ENCODE results near the gene WBP2. TPM values are rescaled to one million over a fixed set of nuclear protein-coding genes. Genes with fewer than 3 reads are reported as not detected.

WBP2 gene
- total and polyA plus RNA-seq, 9 of the 15 experiments (the other 6 are each of a cell fraction or from before 2014, with no cell fraction given) = 2.2 to 74.3 (median 20.0) TPM

DNA sequence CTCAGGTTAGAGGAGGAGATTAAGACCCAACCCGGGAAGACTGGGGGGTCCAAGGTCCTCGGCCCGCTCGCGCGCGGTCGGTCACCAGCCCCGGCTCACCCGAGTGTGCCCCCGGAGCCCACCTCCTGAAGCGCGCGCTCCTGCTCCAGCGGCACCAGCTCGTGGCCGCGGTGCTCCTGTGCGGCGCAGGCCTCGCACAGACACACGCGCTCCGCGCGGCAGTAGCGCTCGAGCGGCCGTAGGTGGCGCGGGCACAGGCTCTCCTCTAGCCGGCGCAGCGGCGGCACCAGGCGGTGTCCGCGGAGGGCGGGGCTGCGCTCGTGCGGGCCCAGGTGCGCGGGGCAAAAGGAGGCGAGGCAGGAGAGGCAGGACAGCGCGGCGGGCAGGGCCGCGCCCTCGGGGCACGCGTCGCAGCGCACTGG lies 22.6 kb upstream of the WBP2 start (continued):
- TF ChIP-seq, protein P1, sequence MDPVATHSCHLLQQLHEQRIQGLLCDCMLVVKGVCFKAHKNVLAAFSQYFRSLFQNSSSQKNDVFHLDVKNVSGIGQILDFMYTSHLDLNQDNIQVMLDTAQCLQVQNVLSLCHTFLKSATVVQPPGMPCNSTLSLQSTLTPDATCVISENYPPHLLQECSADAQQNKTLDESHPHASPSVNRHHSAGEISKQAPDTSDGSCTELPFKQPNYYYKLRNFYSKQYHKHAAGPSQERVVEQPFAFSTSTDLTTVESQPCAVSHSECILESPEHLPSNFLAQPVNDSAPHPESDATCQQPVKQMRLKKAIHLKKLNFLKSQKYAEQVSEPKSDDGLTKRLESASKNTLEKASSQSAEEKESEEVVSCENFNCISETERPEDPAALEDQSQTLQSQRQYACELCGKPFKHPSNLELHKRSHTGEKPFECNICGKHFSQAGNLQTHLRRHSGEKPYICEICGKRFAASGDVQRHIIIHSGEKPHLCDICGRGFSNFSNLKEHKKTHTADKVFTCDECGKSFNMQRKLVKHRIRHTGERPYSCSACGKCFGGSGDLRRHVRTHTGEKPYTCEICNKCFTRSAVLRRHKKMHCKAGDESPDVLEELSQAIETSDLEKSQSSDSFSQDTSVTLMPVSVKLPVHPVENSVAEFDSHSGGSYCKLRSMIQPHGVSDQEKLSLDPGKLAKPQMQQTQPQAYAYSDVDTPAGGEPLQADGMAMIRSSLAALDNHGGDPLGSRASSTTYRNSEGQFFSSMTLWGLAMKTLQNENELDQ (CRISPR knock-in tag; IDR thresholded peaks at IDR 0.05; ENCODE audit: borderline replicate concordance) = no peak
- 0 out of 2 replicates have a peak, but pooled peaks have one; percentile 16 for TF ChIP-seq RBFOX2 (IDR thresholded peaks at IDR 0.05; ENCODE audit: low read depth, low read length)
- peak; percentile 60 for TF ChIP-seq PCBP1 (IDR thresholded peaks at IDR 0.05; ENCODE audit: low read depth, low read length, poor library complexity, severe bottlenecking)
- peak; percentile 27; the same call in 1 of the 2 replicates for TF ChIP-seq MYC (IDR thresholded peaks at IDR 0.05; ENCODE audit: low read depth, low read length)
- TF ChIP-seq MYC (CRISPR knock-in tag; IDR thresholded peaks at IDR 0.05; ENCODE audit: borderline replicate concordance, low read depth) = no peak
- TF ChIP-seq, protein P2, sequence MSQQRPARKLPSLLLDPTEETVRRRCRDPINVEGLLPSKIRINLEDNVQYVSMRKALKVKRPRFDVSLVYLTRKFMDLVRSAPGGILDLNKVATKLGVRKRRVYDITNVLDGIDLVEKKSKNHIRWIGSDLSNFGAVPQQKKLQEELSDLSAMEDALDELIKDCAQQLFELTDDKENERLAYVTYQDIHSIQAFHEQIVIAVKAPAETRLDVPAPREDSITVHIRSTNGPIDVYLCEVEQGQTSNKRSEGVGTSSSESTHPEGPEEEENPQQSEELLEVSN (IDR thresholded peaks at IDR 0.05; ENCODE audit: borderline replicate concordance in 1 of 2, extremely low read depth in 1 of 2, insufficient read depth in 1 of 2, insufficient read length in 1 of 2, low read depth in 1 of 2, low read length in 1 of 2, poor library complexity in 1 of 2, severe bottlenecking in 1 of 2) = peak in 1 of 2 experiments; percentile 79
- TF ChIP-seq ATF7 (IDR thresholded peaks at IDR 0.05) = no peak
- TF ChIP-seq, protein P3, sequence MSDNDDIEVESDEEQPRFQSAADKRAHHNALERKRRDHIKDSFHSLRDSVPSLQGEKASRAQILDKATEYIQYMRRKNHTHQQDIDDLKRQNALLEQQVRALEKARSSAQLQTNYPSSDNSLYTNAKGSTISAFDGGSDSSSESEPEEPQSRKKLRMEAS (CRISPR knock-in tag; IDR thresholded peaks at IDR 0.05) = peak; percentile 7; the same call in 1 of the 2 replicates
- TF ChIP-seq, protein P4, sequence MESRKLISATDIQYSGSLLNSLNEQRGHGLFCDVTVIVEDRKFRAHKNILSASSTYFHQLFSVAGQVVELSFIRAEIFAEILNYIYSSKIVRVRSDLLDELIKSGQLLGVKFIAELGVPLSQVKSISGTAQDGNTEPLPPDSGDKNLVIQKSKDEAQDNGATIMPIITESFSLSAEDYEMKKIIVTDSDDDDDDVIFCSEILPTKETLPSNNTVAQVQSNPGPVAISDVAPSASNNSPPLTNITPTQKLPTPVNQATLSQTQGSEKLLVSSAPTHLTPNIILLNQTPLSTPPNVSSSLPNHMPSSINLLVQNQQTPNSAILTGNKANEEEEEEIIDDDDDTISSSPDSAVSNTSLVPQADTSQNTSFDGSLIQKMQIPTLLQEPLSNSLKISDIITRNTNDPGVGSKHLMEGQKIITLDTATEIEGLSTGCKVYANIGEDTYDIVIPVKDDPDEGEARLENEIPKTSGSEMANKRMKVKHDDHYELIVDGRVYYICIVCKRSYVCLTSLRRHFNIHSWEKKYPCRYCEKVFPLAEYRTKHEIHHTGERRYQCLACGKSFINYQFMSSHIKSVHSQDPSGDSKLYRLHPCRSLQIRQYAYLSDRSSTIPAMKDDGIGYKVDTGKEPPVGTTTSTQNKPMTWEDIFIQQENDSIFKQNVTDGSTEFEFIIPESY (CRISPR knock-in tag; IDR thresholded peaks at IDR 0.05) = peak; percentile 98
- no peak for TF ChIP-seq ZSCAN32 (CRISPR knock-in tag; IDR thresholded peaks at IDR 0.05)
- TF ChIP-seq ERF (CRISPR knock-in tag; IDR thresholded peaks at IDR 0.05) = 0 out of 2 replicates have a peak, but pooled peaks have one; percentile 18
- TF ChIP-seq CTBP1 (IDR thresholded peaks at IDR 0.05; ENCODE audit: borderline replicate concordance) = peak; percentile 59; the same call in 1 of the 2 replicates
- TF ChIP-seq CBX1 (IDR thresholded peaks at IDR 0.05; ENCODE audit: low read depth) = 0 out of 2 replicates have a peak, but pooled peaks have one; percentile 13
- no peak for TF ChIP-seq ZBTB1 (CRISPR knock-in tag; IDR thresholded peaks at IDR 0.05; ENCODE audit: borderline replicate concordance, low read depth)
- TF ChIP-seq CXXC5 (CRISPR knock-in tag; IDR thresholded peaks at IDR 0.05) = 0 out of 2 replicates have a peak, but pooled peaks have one; percentile 24
- 0 out of 4 replicates have a peak, but pooled peaks of 1 of the 2 experiments have one; percentile 13 for TF ChIP-seq NONO (IDR thresholded peaks at IDR 0.05; ENCODE audit: low read depth in 2 of 2, low read length in 1 of 2)

All from K562 (cell line).